GM20431 (cell line): ENCODE measurements around the gene MAP1LC3B2.

ENCODE experiments used
- in situ Hi-C: fragments of 300-500 bp; cut with MseI, MboI; formaldehyde crosslinking; loops from one replicate; pipeline ENCODE4 v1.15.0; 2020; ENCODE audit warnings: low sequenced_read_pairs; ENCODE audit not compliant: unreplicated experiment

Gene MAP1LC3B2

DNA sequence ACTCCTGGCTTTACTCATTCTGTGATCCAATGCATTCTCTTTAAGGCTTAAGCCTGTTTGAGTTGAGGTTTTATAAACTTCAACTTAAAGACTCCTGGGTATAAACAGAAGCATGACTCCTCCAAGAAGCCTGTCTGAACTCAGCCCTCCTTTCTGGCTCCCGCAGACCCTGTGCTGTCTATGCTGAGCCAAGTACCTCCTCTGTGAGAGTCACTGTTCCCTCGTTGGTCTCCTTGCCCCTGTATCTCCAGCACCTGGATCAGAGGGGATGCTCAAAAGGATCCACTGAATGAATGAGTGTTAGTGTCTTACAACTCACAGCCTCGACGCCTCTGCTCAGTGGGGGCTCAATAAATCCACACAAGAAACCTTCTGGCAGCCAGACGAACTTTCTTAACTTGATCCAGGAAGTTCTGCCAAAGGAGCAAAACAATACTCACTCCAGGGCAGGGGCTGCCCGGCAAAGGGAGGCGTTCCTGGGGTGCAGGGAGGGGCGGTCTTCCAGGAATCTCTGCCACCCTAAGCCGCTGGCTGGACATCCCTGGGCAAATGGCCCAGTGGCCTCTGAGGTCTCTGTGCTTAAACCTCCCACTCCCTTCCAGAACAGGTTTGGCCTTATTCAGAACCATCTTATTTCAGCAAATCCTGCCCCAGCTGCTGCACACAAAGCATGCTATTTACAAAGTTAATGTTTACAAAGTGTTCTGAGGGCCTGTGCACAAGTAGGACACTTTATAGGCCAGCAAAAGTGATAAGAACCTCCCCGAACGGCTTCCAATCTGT is 32.9 kb downstream of the MAP1LC3B2 start:
- in situ Hi-C loops = no loop called here

DNA sequence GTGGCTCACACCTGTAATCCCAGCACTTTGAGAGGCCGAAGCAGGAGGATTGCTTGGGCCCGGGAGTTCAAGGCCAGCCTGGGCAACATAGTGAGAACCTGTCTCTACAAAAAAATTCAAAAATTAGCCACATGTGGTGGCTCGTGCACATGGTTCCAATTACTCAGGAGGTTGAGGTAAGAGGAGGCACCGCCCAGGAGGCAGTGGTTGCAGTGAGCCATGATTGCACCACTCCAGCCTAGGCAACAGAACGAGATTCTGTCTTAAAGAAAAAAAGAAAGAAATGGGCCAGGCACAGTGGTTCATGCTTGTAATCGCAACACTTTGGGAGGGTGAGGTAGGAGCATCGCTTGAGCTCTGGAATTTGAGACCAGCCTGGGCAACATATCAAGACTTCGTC is 33.5 kb downstream of the MAP1LC3B2 start:
- in situ Hi-C loops = no loop called here

DNA sequence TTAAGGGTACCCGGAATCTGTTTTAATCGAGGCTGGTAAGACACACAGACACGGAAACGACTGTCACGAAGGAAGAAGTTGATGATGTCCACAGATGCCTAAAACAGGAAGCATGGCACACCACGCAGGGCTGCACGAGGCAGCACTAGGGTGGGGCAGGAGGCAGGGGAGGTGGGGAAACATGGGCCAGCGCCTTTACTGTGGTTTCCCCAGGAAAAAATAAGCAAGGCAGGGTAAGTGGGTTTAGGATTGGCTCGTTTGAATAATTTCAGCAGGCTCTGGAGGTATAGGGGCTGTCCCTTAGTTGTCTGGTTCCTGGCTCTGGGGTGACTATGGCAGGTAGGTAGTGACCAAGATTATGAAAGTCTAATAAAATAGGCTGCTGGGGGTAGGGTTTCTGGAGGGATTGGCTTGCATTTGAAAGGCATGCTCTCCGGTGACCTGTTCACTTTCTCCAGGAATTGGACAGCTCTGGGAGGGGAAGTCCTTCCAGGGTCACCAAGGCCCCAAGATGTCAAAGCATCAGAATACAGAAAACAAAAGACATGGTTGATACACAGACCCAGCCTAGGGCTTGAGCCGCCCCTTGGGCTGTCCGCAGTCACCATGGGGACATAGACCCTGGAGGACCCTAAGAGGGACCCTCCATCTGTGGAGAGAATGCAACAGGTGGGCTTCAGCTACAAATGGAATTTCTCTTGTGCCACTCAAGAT is 35.3 kb downstream of the MAP1LC3B2 start:
- in situ Hi-C loops = no loop called here

DNA sequence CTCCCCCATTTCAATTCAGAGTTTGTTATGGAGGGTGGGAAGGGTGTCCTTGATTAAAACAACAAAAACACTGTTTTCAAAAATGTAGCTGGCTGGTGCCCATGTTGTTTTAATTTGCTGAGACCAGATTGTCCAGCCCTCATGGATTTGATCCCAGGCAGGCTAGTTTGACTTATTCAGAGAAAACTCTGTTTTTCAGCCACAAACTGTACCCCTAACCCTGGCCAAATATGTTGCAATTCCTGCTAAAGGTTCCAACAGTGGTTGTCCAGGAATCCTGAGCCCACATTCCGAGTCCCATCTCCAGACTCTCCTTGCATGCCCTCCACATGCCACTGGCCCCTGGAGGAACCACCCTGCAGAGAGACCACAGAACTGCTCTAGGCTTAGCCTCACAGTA is 36.0 kb downstream of the MAP1LC3B2 start:
- in situ Hi-C loops = no loop called here

DNA sequence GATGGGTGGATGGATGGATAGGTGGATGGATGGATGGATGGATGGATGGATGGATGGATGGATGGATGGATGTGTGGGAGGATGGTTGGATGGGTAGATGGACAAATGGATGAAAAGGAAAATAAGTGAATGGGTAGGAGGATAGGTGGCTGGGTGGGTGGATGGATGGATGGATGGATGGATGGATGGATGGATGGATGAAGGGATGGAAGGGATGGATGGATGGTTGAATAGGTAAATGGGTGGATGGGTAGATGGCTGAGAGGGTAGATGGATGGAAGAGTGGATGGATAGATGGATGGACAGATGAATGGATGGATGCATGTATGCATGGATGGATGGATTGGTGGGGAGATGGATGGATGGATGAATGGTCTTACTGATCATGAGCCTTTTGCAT is 36.5 kb downstream of the MAP1LC3B2 start:
- in situ Hi-C loops = no loop called here

DNA sequence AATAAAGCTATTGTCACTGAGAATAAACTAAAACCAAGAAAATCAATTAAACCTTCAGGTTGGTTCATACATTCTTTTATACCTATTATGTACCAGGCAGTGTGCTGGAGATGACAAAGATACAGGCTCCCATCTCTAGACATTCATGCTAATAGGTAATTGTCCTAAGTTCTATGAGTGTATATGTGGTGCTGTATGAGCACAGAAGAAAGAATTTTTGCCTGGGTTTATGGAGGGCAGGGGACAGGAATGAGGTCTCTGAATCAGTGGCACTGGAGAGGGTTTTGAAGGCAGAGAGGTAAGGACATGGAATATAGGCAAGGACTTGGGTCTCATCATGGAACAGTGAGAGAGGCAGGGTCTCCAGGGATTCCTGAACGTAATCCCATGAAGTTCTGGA is 38.7 kb downstream of the MAP1LC3B2 start:
- in situ Hi-C loops = no loop called here

DNA sequence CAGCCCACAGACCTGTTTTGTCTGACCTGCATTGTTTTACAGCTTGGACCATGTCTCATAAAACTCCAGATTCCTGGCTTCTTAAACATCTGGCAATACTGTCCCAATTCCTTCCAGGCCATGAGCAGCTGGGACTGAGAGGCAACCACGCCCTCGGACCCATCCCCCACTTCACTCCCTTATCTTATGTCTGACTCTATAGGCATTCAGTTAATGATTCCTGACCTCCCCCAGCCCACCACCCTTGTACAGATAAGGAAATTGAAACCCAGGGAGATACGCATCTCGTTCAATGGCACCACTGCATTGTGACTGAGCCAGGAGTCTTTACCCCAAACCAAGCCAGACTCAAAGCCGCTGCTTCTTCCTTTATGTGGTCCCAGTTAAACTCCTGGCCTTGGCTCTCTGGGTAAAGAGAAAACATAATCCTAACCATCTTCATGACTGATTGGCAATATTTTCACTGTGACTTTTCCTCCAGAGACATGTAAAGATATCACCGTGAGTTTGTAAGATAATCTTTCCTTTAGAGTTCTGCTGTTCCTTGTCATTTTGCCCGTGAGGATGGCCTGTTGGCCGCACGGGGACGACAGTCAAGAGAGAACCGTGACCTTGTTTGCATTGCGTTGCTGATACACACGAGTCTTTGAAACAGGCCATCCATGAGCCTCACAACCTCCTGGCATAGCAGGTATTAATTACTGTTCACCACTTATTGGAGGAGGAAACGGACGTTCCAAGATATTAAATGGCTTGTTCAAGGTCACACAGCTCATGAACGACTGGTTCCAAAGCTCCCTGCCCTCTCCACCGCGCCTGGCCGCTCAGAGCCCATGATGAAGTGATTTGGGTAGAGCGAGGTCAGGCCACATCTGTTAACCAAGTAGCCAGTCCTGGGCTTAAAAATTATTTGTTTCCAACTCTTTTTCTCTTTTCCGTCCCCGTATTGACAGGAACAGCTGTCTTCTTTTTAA is 39.4 kb downstream of the MAP1LC3B2 start:
- in situ Hi-C loops = no loop called here

DNA sequence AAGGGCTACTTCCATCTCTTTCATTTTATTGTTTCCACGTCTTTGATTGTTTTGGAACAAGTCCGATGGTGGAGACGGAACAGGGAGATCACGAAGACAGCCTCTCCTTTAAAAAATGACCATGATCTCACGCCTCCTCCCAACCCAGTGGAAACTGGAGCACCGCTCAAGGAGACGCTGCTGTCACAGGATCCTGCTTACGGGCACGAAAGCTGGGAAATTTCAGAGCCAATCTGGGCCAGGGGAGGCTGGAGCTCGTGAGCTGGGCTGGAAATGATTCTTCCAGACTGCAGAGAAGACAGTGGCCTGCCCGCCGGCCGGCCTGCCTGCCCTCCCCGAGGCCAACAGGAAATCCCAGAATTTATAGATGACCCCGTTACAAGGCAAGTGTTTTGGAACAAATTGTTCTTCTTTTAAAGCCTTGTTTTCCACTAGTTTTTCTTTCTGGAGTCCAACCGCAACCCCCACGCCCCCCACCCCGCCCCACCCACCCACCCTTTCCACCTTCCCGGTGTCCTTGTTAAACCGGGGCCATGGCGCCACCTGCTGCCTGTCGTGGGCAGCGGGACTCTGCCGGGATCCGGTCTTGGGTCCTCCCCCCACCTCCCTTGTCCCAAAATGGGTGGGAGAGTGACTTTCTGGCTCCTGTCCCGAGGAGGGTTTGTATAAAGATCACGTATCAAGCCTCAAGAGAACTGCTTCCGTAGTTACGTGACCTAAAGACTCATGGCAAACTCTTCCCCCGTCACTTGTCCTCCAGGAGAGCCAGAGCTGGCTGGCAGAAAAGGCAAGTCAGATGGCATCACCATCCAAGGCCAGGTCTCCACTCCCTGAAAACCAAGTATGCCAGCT is 40.3 kb downstream of the MAP1LC3B2 start:
- in situ Hi-C loops = no loop called here

DNA sequence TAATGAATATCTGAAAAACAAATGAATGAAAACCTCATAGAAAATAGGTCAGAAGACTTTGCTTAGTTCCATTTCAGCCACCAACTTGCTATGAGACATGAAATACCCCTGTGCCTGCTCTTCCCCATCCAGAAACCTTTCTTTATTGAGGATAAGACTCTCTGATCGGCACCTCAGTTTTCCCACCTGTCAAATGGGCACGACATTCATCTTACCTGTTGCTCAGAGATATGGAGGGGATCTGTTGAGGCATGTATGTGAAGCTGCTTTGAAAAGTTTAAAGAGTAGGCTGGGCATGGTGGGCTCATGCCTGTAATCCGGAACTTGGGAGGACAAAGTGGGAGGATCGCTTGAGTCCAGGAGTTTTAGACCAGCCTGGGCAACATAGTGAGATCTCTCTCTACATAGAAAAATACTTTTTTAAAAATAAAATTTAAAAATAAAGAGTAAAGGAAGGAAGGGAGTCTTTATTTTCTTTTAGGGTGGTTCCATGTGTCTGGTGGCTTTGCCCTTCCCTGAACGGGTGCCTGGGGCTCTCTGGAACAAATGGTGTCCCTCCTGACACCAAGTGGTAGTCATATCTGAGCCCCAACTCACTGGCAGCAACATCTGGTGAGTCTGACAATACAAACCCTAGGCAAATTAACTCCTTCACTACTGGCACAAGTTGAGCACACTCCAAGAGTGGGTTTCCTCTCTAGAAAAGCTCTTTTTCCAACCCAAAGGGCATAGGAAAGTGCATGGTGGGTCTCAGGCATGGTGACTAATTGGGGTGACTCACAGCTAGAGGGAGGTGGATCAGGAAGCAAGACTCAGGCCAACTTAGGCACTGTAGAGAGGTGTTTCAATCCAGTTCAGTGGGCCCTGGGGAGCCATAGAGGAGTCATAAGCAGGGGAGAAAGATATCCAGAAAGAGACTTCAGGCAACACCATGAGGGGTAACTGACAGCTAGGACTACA is 42.1 kb downstream of the MAP1LC3B2 start:
- in situ Hi-C loops = no loop called here

DNA sequence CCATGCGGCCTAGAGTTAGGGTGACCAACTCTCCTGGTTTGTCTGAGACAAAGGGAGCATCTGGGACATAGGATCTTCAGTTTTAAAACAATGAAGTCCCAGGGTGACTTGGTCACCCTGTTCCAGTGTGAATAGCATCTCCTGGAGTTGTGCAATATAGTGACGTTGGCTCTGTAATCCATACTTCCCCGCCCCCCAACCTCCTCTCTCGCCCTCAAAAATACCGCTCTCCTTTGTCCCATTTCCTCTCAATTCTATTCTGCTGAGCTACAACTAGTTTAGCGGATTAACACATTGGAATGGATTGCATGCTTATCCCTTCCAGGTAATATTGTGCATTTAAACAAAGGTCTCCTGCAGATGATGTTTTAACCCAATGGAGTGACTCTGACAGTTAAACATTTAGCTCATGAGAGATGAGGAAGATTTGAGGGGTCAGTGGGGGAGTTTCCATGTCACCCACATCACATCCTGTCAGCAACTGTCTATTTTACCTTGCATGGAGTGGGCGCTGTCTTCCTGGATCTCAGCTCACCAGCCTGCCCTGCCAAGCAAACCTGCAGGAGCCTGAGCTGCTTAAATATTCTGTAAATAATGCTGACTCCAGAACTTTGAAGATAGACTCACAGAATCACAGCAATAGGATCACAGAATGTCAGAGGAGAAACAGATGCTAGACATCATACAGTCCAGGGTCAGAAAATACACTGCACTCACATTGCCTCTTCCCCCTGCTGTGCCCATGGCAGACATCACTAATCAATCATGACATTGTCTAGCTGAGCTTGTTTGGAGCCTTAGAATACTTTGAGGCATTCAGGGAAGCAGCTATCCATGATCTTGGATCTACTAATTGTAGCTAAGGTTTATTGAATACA is 43.0 kb downstream of the MAP1LC3B2 start:
- in situ Hi-C loops = no loop called here

DNA sequence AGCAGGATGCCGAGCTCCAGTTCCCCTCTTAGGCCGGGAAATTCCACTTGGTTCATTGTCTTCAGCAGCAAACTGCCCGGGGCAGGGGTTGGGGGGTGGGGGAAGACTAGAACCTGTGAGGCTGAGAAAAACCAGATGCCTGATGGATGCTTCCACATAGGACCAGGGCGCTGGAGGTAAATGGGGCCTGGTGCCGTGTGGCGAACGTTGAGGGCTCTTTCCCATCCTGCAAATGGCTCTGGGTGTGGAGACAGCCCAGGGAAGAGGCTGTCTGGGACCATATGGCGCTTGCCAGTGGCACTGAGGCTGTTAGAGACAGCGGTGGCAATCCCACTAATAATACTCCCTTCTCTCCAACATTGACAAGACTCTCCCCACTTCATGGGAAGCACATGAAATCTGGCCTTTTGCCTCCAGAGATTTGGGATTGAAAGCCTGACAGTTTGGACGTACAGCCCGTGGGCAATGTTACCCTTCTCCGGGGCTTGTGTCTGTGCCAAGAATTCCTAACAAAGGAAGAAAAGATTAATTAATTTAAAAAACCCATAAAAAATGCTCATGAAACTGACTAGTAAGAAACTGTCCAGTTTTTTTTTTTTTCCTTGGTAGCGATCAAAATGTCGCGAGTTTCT is 44.5 kb downstream of the MAP1LC3B2 start:
- in situ Hi-C loops = no loop called here

DNA sequence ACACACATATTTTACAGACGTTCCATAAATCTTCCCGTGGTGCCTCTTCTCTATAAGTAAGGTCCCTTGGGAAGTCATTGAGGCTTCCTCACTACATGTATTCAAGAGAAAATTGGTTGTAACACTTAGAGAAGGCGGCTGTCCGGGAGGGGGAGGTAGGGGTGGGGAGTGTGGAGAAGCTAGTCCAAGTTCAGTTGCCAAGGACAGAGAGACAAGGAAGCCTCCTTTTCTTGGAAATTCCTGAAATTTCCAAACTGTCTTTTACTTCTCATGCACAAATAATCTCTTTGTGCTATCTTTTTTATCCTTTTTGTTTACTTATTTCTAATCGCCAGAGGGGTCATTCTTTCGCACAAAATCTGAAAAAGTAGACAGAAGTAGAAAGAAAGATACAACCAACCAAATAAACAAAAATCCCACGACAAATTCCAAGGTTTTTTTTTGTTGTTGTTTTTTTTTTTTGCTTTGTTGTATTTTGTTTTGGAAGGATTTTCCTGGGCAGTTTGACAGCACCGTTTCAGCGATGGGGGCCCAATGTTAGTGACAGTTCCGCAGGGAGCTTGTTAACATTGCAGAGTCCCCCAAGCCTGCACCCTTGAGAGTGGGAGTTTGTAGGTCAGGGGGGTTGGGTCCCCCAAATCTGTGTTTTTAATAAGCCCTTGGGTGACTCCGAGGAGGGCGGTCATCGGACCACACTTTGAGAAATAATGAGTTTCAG is 45.2 kb downstream of the MAP1LC3B2 start:
- in situ Hi-C loops = no loop called here

DNA sequence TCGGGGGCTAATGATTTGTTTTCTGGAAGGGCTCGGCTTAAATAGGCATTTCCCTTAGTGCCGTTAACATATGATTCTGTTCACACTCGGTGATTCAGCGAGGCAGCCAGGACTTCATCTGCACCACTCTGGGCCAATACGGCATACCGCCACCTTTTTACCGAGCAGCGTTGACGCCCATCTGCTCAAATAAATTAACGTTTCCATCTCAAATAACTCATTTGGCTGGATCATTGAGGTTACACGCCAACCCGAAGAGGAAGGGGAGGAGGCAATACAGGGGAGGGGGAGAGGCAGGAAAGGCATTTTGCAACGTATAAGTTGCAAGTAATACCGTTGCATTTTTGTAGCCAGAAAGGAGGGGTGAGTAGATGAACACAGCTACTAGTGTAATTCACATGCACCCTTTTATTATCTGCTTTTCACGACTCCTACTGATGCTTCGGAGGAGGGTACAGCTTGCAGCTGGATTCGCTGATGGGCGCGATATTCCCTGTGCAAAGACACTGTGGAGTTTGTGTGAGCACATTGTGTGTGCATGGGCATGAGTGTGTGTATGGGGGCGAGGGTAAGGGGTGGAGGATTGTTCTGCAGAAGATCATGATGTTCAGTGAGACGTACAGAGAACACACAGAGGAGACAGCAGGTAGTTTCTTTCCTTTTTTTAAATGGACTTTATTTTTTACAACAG is 45.9 kb downstream of the MAP1LC3B2 start:
- in situ Hi-C loops = no loop called here

DNA sequence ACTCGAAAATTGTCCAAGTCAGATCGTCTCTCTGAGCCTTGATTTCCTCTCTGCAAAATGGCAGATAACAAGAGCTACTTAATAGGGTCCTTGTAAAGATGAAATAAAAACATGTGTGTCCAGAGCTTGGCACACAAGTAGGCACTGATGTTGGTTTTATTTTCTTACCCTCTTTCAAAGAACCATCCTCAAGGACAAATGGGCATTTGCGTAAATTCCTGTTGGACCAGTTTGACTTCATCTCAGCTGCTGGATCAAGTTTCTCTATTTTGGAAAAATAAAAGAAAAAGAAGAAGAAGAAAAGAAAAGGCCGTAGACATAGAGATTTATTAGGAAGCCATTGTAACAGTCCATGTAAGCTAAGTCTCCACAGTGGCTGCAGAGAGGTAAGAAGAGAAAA is 47.2 kb downstream of the MAP1LC3B2 start:
- in situ Hi-C loops = no loop called here

DNA sequence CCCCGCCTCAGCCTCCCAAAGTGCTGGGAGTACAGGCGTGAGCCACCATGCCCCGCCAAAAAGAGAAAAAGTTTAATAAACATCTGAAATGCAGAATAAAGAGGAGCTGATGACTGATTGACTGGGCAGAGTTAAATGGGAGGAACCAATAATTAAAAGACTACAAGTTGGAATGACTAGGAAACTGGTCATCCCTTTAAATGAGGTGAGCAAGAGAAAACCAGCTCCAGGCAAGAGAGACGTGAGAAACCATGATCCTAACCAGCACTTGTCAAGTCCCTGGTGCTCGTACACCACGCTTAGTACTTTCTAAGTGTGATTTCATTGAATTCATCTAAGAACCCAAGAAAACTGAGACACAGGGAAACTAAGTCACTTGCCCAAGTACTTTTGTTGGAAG is 47.9 kb downstream of the MAP1LC3B2 start:
- in situ Hi-C loops = no loop called here
